Amniotic epithelial cell (primary cell): ENCODE measurements around the gene VSTM4.
A peak's percentile ranks its signal among the peaks of the same experiment; 100 is the strongest.

ENCODE experiments used
- DNase-seq: peaks from one replicate; pipeline ENCODE4 v3.0.0-alpha.2; 2010; ENCODE audit warnings: low read depth

The VSTM4 gene

DNA sequence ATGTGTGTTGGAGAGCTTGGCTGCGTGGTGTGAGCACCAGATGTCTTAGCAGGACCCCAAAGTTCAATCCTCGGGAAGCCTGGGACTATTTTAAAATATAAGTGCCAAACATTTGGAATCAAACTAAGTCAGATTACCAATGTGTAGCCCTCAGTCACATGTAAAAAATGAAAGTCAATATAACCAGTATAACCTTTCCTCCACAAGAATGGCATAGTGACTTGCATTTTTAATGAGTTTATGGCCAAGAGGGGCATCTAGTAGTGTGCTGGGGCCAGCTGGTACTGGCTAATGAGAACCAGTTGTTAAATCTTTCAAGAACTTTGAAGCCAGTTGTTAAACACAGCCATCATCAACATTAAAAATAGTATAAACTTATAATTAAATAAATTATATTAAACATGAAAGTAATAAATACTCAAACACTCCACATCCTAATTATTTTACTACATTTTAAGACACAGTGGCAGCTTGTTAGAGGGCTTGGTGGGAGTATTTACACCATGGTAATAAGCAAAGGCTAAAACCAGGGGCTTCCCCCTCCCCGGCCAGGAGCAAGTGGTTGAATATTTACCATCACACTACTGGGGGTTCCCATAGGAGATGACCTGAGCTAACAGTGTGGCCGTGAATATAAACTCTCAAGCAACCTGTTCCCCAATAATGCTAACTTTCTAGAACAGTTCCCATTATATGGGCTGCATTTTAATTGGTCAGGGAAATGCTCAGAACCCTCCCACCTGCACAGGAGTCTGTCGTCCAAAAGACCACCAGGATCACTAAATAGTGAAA, 26.4 kb upstream of the VSTM4 start:
- no peak for DNase-seq

DNA sequence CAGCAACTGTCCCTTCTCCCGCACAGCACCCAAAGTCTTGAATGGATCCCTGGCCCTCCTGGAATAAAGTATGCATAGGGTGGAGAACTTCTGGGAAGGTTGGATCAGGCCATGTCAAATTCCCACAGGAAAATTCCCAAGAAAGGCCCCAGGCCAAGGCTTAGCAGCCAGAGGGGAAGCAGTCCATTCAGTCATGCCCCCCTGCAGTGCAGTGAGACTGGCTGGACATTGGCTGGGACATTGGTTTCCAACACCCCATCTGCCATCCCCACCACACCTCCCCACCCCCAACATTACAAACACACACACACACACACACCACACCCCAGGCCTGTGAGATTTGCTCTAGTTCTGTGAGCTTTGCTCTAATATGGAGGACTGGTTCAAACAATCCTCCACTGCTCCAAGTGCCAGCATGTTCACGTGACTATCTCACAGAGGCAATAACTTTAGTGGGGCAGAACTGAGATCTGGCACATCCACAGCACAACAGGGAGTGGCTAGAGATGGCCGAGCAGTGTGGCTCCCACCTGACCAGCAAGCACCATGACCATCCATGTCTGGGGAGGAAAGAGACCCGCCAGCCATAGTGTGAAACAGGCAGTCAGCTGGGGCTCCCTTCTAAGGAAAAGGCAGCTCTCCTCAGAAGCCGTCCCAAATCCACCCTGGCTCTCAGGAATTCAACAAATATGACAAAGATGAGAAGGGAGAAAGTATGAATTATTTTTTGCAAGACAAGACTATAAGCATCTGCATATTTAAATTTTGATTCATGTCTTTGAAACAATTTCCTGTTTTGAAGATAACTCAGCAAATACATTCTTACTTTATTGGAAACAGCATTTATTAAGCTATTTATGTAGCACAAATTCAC, 25.2 kb upstream of the VSTM4 start:
- no peak for DNase-seq

DNA sequence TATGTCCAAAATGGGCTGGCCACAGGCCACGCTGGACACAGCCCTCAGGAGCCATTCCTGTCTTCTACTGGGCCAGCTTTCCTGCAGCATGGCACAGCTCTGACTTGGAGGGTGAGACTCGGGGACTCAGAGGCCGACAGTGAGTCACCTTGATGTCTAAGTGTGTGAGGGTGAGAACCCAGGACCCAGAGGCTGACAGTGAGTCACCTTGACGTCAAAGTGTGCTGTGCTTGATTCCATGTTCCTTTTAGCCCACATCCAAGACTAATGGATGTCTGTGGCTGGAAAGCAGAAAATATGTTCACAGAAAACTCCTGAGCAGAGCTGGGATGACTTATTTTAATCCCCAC, 24.5 kb upstream of the VSTM4 start:
- peak; percentile 86 for DNase-seq

DNA sequence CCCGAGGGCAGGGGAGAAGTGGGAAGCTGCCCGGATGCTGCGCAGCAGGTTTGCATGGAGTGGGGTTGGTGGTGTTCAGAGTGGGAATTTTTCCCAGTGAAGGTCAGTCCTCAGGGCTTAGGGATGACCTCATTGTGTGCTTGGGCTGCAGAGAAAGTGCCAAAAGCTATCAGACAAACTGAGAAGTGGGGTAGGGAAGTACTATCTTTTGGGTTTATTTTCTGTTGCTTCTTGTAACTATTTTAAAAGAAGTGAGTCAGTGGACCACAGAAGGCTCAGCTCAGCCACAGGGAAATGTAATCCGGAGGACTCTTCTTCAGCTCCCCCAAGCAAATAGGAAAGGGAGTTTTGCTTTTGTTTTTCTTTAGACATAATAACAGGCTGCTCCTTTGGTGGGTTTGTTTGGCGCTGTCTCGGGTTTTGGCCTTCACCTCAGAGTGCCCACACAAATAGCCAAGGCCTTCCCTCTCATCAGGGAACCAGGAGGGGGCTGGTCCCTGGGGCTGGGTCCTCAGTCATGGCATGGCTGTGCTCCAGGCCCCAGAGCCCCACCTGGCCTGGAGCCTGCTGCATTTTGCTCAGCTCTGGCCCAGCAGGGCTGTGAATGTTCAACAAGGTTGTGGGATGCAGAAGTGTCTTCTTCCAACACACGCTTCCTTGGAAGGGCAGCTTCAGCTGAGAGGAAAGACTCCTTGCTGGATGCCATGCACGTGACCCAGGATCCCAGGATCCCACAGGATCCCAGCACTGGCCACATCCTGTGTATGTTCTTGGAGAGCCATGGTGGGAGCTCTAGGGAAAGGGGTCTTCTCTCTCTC, 23.9 kb upstream of the VSTM4 start:
- peak; percentile 62 for DNase-seq

DNA sequence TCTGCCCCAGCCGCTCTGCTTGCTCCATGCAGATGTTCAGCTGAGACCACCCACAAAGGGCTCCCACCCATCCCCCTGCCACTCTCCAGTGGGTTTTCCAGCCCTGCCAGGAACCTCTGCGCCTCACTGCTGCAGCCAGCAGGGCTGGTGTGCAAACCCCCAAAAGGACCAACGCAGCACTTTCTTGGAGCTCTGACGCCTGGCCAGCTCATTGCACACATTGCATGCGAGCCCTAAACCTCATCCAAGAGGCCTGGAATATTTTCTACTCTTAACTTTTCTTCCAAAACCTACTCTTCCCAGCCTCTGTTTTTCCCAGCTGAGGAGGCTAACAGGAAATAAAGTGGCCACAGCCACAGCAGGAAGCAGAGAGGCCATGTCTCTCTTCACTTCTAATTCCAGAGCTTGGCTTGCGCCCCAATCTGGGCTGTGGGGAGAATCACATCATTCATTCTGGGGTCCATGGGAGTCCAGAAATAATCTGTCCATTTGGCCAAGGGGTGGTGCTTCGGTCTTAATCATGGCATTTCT, 23.1 kb upstream of the VSTM4 start:
- no peak for DNase-seq

DNA sequence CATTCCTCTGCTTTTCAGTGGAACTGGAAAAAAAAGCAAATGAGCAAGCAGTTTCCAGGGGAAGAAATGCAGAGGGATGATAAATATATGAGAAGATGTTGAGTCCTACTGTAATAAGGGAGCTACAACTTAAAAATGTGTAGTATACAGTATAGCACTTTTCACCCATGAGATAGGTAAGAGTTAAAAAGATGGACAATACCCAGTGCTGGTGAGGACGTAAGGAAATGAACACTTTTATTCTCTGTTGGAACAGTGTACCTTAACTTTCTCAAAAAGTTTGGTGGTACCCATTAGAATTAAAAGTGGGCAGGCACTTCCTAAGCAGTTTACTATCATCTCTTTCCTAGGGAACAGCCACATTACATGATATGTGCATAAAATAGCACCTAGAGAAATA, 21.2 kb upstream of the VSTM4 start:
- no peak for DNase-seq

DNA sequence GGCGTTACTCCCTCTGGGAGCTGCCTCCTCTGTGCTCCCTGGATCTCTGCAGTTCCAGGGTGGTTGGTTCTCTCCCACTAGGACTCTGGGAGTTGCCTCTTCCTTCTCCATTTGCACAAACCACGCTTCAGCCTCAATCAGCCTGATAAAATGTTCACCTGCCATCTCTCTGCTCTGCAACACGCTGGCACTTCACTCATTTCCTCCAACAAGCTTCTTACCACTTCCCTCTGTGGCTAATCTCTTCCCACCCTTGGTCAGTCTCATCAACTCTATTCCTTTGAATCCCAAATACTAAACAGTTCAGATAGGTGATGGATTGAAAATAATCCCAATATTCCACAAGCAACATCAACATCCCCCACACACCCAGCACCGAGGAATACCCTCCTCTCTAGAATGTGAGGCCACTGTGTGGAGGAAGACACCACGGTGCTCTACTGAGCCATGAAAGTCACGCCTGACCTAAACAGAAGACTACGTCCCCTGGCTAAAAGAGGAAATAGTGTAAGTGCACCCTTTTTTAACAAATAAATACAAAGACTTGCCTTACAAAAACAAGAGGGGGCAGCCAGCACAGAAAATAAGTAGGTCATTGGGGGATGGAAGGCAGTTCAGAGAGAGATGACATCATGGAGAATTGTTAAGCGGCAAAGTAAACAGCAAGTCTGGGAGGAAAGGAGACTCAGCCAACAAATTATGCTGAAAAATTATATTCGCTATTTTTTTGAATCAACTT, 20.4 kb upstream of the VSTM4 start:
- no peak for DNase-seq

DNA sequence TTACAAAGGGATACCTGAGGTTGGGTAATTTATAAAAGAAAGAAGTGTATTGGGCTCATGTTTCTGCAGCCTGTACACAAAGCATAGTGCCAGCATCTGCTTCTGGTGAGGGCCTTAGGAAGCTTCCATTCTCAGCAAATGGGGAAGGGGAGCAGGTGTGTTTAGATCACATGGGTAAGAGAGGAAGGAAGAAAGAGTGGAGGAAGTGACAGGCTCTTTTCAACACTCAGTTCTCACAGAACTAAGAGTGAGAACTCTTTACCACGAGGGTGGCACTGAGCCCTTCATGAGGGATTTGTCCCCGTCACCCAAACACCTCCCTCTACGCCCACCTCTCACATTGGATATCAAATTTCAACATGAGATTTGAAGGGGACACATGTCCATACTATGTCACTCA, 19.0 kb upstream of the VSTM4 start:
- DNase-seq = no peak

DNA sequence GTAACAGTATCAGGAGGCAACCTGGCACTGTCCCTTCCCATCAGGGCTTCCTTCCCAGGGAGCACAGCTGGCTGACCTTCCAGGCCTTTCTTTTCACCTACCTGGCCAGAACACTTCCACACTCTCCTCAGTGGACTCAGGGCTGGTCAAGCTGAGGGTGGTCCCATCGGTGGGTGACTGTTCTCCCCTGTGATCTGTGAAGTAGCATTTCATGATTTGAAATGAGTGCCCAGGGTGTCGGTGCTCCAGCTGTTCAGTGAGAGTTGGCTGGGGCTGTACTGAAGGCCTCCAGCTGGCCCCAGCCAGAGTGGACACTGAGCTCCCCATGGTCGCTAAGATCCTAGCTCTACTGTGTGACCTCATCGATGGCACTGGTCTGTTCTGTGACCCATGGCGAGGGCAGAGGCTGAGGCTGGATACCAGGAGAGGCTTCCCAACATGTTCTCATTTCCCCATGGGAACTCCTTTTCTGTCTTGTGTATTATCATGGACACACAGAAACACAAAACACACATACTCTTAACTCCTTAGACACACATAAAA, 18.5 kb upstream of the VSTM4 start, which contains the start of gene FAM170B:
TSS of gene FAM170B (minus strand) at position 316 of the 543 bp plus-strand sequence. CDS start at position 213, 103 bp downstream.
- DNase-seq = no peak

DNA sequence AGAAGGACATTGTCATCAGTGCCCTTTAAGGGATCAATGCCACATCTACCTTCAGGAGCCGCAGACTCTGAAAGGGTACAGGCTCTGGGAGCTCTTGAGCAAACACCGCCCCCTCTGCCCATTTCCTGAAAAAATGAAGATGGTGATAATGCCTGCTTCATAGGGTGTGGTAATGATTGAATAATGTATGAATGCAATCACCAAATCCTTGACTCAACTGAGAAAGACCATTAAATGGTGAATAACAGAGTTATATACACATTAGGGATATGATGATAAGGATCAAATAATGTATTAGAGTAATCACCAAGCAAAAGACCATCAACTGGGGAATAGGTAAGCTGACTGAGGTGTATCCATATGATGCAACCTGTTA, 17.0 kb upstream of the VSTM4 start:
- DNase-seq = no peak

DNA sequence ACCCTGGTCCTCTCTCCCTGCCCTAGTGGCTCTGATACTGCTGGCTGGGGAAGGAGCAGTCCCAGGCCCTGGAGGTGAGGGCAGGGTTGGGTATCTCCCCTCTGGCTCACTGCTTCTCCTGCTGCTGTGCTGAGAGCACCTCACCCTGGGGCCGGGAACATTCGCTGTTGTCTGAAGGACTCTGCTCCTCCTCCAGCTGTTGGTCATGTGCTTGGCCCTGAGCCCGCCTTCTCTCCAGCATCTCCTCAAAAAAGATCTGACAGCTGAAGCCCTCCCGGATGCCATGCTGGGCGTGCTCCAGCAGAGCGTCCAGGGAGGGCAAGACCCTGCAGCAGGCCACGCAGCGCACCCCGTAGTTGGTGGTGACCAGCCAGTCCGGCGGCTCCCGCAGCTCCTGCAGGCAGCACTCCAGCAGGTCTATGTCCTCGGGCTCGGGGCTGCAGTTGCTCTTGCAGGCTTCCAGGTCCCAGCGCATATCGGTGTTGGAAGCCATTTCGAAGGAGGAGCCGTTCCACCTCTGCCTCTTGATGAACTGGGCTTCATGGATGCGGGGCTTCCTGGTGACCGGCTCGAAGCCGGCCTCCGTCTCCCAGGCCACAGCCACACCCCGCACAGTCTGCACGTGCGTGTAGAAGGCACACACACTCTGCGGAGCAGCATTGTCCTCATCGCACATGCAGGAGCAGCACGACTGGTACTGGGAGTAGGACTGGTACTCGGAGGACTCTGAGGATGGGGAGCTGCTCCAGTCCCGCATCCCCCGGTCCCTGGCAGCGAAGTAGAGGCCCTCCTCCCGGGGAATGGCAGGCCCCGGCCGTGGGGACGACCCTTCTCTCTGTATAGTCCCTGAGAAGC, 16.4 kb upstream of the VSTM4 start:
- DNase-seq = no peak

DNA sequence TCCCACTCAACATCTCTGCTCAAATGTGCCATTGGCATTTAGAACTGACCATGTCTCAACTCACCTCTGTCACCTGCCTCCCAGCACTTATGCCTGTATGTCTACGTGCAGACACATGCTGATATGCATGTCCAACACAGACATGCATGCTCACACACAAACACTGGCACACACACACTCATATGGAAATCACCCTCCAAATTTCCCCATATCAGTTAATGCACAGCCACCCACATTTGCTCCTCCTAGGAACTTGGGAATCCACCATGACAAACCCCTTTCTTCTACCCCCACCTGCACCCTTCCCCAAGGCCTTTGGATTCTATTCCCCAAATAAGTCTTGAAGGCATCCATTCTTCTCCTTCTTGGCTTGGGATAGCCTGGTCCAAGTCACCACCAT, 14.1 kb upstream of the VSTM4 start:
- no peak for DNase-seq

DNA sequence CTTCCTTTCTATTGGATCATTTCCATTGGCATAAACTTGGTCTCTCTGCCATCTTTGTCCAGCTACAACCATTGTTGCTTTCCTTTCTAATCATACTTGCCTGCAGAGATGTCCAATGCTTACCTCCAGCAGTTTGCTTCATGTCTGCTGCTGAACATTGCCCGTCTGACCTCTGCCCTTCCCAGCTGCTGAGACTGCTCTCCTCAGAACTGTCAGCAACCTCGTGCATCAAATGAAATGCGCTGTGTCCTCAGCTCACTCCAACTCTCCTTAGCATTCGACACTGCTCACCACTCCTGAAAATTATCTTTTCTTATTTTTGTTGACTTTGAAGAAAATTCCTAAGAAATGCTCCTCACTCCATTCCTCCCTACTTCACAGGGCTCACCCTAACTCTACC, 13.5 kb upstream of the VSTM4 start:
- no peak for DNase-seq

DNA sequence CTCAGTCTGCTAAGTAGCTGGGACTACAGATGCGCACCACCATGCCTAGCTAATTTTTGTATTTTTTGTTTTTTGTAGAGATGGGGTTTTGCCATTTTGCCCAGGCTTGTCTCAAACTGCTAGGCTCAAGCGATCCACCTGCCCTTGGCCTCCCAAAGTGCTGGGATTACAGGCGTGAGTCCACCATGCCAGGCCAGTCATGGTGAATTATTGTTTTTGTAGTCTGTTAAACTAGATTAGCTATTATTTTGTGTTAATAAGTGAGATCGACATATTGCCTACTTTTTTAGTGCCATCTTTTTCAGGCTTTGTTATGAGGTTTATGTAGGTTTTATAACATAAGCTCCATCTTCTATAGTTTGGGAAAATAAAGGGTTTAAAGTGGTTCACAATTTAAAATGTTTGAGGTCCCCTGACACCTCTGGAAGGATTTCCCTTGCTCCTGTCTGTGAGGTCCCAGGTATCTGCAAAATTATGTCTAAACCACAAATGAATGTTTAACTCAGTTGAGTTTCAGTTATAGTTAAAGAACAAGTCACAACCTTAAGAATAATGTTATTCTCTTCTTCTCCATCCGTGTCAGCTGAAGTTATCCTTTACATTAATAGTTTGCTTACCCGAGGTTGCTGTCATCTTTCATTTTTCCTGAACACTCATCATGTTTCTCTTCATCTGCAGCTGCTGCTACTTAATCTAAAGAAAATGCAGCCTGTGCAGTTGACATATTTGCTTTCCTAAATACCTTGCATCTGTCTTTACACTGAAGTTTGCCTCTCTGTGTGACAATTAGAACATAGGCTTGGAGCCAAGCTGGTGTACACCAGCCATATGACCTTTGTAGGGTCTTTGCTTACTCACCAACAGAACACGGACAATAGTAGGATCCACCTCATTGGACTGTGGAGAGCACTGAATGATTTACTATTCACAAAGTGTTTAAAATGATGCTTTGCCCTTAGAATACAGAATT, 8.9 kb upstream of the VSTM4 start:
- no peak for DNase-seq

DNA sequence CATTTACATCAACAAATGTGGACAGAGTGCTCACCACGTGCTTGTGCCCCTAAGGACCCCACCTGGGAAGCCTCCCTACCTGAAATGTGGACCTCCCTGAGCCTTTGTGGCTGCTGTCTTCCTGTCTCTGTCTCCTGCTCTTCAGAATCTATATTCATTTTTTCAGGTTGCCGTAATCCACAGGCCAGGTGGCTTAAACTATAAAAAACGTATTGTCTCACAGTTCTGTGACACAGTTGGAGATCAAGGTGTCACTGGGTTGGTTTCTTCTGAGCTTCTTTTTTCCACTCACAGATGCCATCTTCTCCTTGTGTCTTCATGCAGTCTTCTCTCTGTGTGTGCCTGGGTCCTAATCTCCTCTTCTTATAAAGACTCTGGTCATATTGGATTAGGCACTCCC, 5.6 kb upstream of the VSTM4 start:
- no peak for DNase-seq

DNA sequence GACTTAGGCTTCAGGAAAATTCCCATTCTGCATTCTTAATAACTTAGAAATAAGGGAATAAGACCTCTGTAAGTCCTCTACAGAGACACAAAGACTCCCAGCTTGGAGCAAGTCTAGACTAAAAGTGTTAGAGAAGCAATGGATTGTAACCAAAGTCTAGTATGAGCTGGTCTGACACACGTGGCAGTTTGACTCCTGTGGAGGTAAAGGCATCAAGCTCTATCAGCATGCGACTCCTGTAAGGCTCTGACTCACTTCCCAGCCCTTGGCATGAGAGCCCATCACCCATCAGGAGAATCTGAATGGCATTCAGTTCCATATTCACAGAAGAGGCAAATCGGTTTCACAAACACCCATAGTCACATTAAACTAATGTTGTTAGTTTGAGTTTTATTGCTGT, 4.4 kb upstream of the VSTM4 start:
- DNase-seq = no peak

DNA sequence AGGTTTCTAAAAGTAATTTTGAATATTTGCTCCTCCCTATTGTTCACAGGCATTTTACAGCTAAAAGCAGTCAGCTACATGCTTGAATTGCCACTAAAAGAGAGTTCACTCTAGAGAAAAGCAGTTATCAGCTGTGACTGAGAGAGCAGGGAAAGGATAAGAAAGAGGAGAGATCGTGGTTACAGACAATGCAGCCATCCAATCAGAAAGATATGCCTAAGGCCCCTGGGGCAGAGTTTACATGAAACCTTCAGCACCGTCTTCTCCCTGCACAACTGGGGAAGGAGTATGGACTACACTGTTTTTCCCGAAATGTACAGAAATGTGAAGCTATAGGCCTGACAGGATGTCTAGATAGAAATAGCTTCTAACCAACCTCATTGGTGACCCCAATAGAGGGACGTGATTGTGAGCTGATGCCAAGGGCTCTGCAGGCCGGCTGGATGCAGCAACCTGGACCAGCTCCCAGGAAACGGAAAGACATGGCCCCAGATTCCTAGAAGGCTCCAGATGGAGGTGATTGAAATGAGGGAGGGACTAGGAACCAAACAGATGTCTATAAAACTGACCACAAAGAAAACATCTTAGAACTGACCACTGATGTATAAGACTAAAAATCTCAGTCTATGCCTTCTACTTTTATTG, 3.2 kb upstream of the VSTM4 start:
- DNase-seq = no peak

DNA sequence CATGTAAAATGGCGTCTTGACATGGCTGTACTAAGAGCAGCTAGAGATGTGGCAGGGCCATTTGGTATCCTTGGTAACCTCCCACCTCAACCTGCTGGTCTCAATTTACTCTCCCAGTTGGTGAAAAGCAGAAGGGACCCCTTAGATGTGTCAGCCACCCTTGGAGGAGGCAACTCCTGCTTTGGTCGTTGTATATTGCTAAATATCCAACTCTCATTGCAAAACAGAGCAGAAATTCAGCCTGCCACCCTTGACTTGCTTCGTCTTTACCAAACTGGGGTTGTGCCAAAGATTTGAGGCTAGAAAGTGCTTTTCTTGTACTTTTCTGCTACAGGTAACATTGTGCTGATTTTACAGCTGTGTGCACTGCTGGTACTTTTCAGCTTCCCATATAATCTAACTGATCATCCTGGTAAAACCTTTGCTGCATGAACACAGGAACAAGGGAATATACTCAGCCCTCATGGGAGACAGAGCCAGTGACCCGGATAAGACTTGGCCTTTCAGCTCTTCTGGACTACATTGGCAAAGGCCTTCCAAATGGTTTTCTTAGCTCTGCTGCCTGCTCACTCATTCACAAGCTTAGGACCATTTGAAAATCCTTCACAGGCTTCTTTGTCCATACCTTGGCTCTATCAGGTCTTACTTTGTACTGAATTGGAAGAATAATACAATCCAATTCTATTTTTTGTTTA, 2.2 kb upstream of the VSTM4 start:
- no peak for DNase-seq
